Astrocyte (in vitro differentiated cells and primary cell): ENCODE results near the gene IPPK. TPM values are rescaled to one million over a fixed set of nuclear protein-coding genes. Genes with fewer than 3 reads are reported as not detected.

ENCODE experiments used
- DNase-seq: peaks from one replicate; pipeline ENCODE4 v3.0.0-alpha.2; 2010; ENCODE audit warnings: low read depth
- FAIRE-seq: peaks from 2 replicates; lab custom pipeline; 2011; peaks lifted over from hg19 to GRCh38; lab: Jason Lieb, UNC
- H2AFZ ChIP-seq: 2 replicates; pipeline ENCODE4 v1.6.0; 2012; ENCODE audit warnings: low read depth, low read length, inconsistent platforms
- H3K27ac ChIP-seq: 2 replicates; pipeline ENCODE4 v1.5.1; 2011; ENCODE audit warnings: low read depth, low read length, inconsistent platforms
- H3K27me3 ChIP-seq: 2 replicates; pipeline ENCODE4 v1.6.0; 2011; ENCODE audit warnings: low read length, inconsistent platforms; ENCODE audit not compliant: insufficient read depth
- H3K36me3 ChIP-seq: 2 replicates; pipeline ENCODE4 v1.5.1; 2011; ENCODE audit warnings: low read length, inconsistent platforms; ENCODE audit not compliant: insufficient read depth
- H3K4me1 ChIP-seq: 2 replicates; pipeline ENCODE4 v1.5.1; 2011; ENCODE audit warnings: low read length, inconsistent platforms; ENCODE audit not compliant: insufficient read depth
- H3K4me2 ChIP-seq: 2 replicates; pipeline ENCODE4 v1.6.0; 2012; ENCODE audit warnings: low read length, inconsistent platforms
- H3K4me3 ChIP-seq: 2 replicates; pipeline ENCODE4 v1.5.1; 2011; ENCODE audit warnings: low read depth, mild to moderate bottlenecking, low read length, inconsistent platforms; ENCODE audit not compliant: insufficient read depth
- H3K79me2 ChIP-seq: 2 replicates; pipeline ENCODE4 v1.6.0; 2012; ENCODE audit warnings: mild to moderate bottlenecking, low read length, inconsistent platforms; ENCODE audit not compliant: insufficient read depth
- H3K9ac ChIP-seq: 2 replicates; pipeline ENCODE4 v1.6.0; 2012; ENCODE audit warnings: mild to moderate bottlenecking, low read length, inconsistent platforms
- H3K9me3 ChIP-seq: 2 replicates; pipeline ENCODE4 v1.5.1; 2012; ENCODE audit warnings: low read depth, mild to moderate bottlenecking, low read length, inconsistent platforms; ENCODE audit not compliant: insufficient read depth
- H4K20me1 ChIP-seq: 2 replicates; pipeline ENCODE4 v1.6.0; 2012; ENCODE audit warnings: low read length, inconsistent platforms; ENCODE audit not compliant: insufficient read depth
- H3K27ac Mint-ChIP-seq: one replicate; pipeline ENCODE4 v1.8.0; 2021; ENCODE audit warnings: mild to moderate bottlenecking, mixed read lengths; ENCODE audit not compliant: unreplicated experiment
- H3K27me3 Mint-ChIP-seq: one replicate; pipeline ENCODE4 v1.8.0; 2021; ENCODE audit warnings: low read depth, mixed read lengths; ENCODE audit not compliant: unreplicated experiment
- H3K36me3 Mint-ChIP-seq: one replicate; pipeline ENCODE4 v1.8.0; 2021; ENCODE audit warnings: low read depth, mixed read lengths; ENCODE audit not compliant: unreplicated experiment
- H3K4me1 Mint-ChIP-seq: one replicate; pipeline ENCODE4 v1.8.0; 2021; ENCODE audit warnings: low read depth, mixed read lengths; ENCODE audit not compliant: unreplicated experiment
- H3K4me3 Mint-ChIP-seq: one replicate; pipeline ENCODE4 v1.8.0; 2021; ENCODE audit warnings: mild to moderate bottlenecking, moderate library complexity, mixed read lengths; ENCODE audit not compliant: unreplicated experiment
- H3K9me3 Mint-ChIP-seq: one replicate; pipeline ENCODE4 v1.8.0; 2021; ENCODE audit warnings: mild to moderate bottlenecking, mixed read lengths; ENCODE audit not compliant: unreplicated experiment
- CTCF ChIP-seq: IDR thresholded peaks from 2 replicates; pipeline ENCODE4 v1.5.1; 2011; ENCODE audit warnings: low read depth, mild to moderate bottlenecking, inconsistent platforms, low read length, moderate library complexity; ENCODE audit not compliant: insufficient read depth
- EZH2 ChIP-seq: IDR thresholded peaks from 2 replicates; pipeline ENCODE4 v1.6.1; 2012; ENCODE audit warnings: mild to moderate bottlenecking, low read length, inconsistent platforms; ENCODE audit not compliant: insufficient read depth
- total RNA-seq: library from RNA; stranded (reverse); gene quantifications from 2 replicates; pipeline ENCODE4 v1.2.1, GENCODE V29; 2021

Gene IPPK
- total RNA-seq, 1 donor from 2014 or later, result 14.1 TPM

GRCh38 chr9:92664394-92665152, 5.4 kb downstream of the IPPK start:
- Histone ChIP-seq H3K36me3 (no peaks in the 10 kb centered on the region), H2AFZ (no peak overlapping the region), H3K4me3 (no peak overlapping the region), H3K27me3 (no peaks in the 10 kb centered on the region), H3K4me2 (peak overlapping the region; percentile 54), H3K9ac (peak overlapping the region; percentile 56), H3K4me1 (peaks cover 24% of the 10 kb centered on the region), H3K27ac (peak overlapping the region; percentile 58), H4K20me1 (peaks cover 84% of the 10 kb centered on the region), H3K79me2 (peaks cover 100% of the 10 kb centered on the region), H3K9me3 (no peaks in the 10 kb centered on the region)
- no peaks in the 10 kb centered on the region for H3K27me3 Mint-ChIP-seq
- TF ChIP-seq CTCF (no peak), EZH2 (no peak)
- no peak overlapping the region for H3K4me3 Mint-ChIP-seq
- DNase-seq, result peak; percentile 47
- H3K36me3 Mint-ChIP-seq, result peaks cover 9% of the 10 kb centered on the region
- peaks cover 38% of the 10 kb centered on the region for H3K4me1 Mint-ChIP-seq
- no peaks in the 10 kb centered on the region for H3K9me3 Mint-ChIP-seq
- FAIRE-seq, result no peak
- peak overlapping the region; percentile 3 for H3K27ac Mint-ChIP-seq

GRCh38 chr9:92663951-92664350, 6.0 kb downstream of the IPPK start:
- H3K36me3 Mint-ChIP-seq, result peaks cover 9% of the 10 kb centered on the region
- FAIRE-seq (no peak), DNase-seq (no peak)
- H3K9me3 Mint-ChIP-seq, result no peaks in the 10 kb centered on the region
- Histone ChIP-seq H3K9me3 (no peaks in the 10 kb centered on the region), H4K20me1 (peaks cover 87% of the 10 kb centered on the region), H3K4me2 (peak overlapping the region; percentile 54), H3K27me3 (no peaks in the 10 kb centered on the region), H3K9ac (no peak overlapping the region), H3K79me2 (peaks cover 100% of the 10 kb centered on the region), H2AFZ (no peak overlapping the region), H3K4me3 (no peak overlapping the region), H3K4me1 (peaks cover 23% of the 10 kb centered on the region), H3K27ac (peak overlapping the region; percentile 58), H3K36me3 (no peaks in the 10 kb centered on the region)
- H3K27ac Mint-ChIP-seq, result no peak overlapping the region
- peaks cover 36% of the 10 kb centered on the region for H3K4me1 Mint-ChIP-seq
- TF ChIP-seq CTCF, result no peak
- TF ChIP-seq EZH2, result no peak
- no peaks in the 10 kb centered on the region for H3K27me3 Mint-ChIP-seq
- no peak overlapping the region for H3K4me3 Mint-ChIP-seq

DNA sequence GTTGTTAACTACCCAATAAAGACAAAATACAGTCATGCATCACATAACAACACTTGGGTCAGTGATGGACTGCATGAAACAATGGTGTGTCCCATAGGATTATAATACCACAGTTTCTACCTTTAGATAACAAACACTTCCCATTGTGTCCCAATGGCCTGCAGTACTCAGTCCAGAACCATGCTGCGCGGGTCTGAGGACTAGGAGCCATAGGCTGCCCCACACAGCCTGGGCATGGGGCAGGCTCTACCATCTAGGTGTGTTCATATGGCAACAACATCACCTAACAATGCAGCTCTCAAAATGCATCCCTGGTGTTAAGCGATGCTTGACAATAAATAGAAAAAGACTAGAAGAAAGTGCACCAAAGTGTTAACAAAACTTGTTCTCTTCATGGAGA, 6.8 kb downstream of the IPPK start:
- Mint-ChIP-seq H3K27me3 (no peaks in the 10 kb centered on the region), H3K4me3 (no peak overlapping the region), H3K4me1 (peaks cover 30% of the 10 kb centered on the region), H3K36me3 (peaks cover 9% of the 10 kb centered on the region), H3K27ac (no peak overlapping the region), H3K9me3 (no peaks in the 10 kb centered on the region)
- no peak overlapping the region for H3K4me3 ChIP-seq
- no peaks in the 10 kb centered on the region for H3K9me3 ChIP-seq
- no peaks in the 10 kb centered on the region for H3K27me3 ChIP-seq
- no peak for TF ChIP-seq CTCF
- H3K36me3 ChIP-seq, result no peaks in the 10 kb centered on the region
- H4K20me1 ChIP-seq, result peaks cover 87% of the 10 kb centered on the region
- H3K9ac ChIP-seq, result no peak overlapping the region
- H3K27ac ChIP-seq, result no peak overlapping the region
- no peak overlapping the region for H2AFZ ChIP-seq
- H3K79me2 ChIP-seq, result peaks cover 100% of the 10 kb centered on the region
- peaks cover 16% of the 10 kb centered on the region for H3K4me1 ChIP-seq
- DNase-seq, result no peak
- no peak for FAIRE-seq
- H3K4me2 ChIP-seq, result no peak overlapping the region
